Left ventricle myocardium superior (tissue), 1 donor: ENCODE data around the gene ZNF469. TPM values are rescaled to one million over a fixed set of nuclear protein-coding genes. Genes with fewer than 3 reads are reported as not detected.
A peak's percentile ranks its signal among the peaks of the same experiment; 100 is the strongest.

ENCODE experiments used
- ATAC-seq: fragments of 200-7000 bp; cut with Tn5 transposase; one replicate; pipeline ENCODE4 v1.9.1; 2020; ENCODE audit warnings: mild to moderate bottlenecking, moderate library complexity
- DNase-seq: peaks from one replicate; pipeline ENCODE4 v3.0.0-alpha.2; 2020
- intact Hi-C: fragments of 100-400 bp; cut with micrococcal nuclease; formaldehyde crosslinking; loops from one replicate; pipeline ENCODE4 v1.11.0; 2022
- total RNA-seq: library from RNA; stranded (reverse); fragmentation: NEBNext Ultra II Directional; extraction: Animal tissue kit (Norgen Biotek cat#: 25700); gene quantifications from one replicate; pipeline ENCODE4 v1.2.1, GENCODE V29; 2021
- donor health status: DM: no; HTN: yes; CAD: no; lungs with severe emphysema.

Gene ZNF469
- total RNA-seq, 1 donor from 2014 or later: 1.0 TPM

GRCh38 chr16:88373927-88374492, 8.7 kb upstream of the ZNF469 start:
- ATAC-seq (no peak), DNase-seq (peak; percentile 20)
- intact Hi-C loops: no loop called here

GRCh38 chr16:88374736-88375135, 8.0 kb upstream of the ZNF469 start:
- ATAC-seq (no peak), DNase-seq (peak; percentile 13)
- intact Hi-C loops: no loop called here

GRCh38 chr16:88375236-88375975, 7.4 kb upstream of the ZNF469 start:
- intact Hi-C loops: no loop called here
- ATAC-seq: no peak
- DNase-seq: peak; percentile 28

- intact Hi-C loops: no loop called here
- ATAC-seq: peak; percentile 19
- peak; percentile 28 for DNase-seq
These were observed 6.5 kb upstream of the ZNF469 start for GRCh38 chr16:88375996-88376834.

GRCh38 chr16:88376835-88377726, 5.7 kb upstream of the ZNF469 start:
- no peak for ATAC-seq
- intact Hi-C loops: no loop called here
- peak; percentile 19 for DNase-seq

GRCh38 chr16:88377961-88378360, 4.8 kb upstream of the ZNF469 start:
- intact Hi-C loops: no loop called here
- DNase-seq (peak; percentile 10), ATAC-seq (no peak)

- DNase-seq (peak; percentile 6), ATAC-seq (no peak)
- intact Hi-C loops: no loop called here
These were observed 4.4 kb upstream of the ZNF469 start for GRCh38 chr16:88378401-88378800.

- no peak for ATAC-seq
- intact Hi-C loops: no loop called here
These were observed 3.7 kb upstream of the ZNF469 start for GRCh38 chr16:88378836-88379693.

GRCh38 chr16:88379694-88380040, 3.1 kb upstream of the ZNF469 start:
- no peak for DNase-seq

More at GRCh38 chr16:88378836-88379693, 3.7 kb upstream of the ZNF469 start:
- peak; percentile 21 for DNase-seq

GRCh38 chr16:88380099-88380498, 2.7 kb upstream of the ZNF469 start:
- intact Hi-C loops: no loop called here
- ATAC-seq (no peak), DNase-seq (no peak)

More at GRCh38 chr16:88379694-88380040, 3.1 kb upstream of the ZNF469 start:
- intact Hi-C loops: no loop called here
- no peak for ATAC-seq

- intact Hi-C loops: no loop called here
- ATAC-seq: no peak
- no peak for DNase-seq
These were observed 2.1 kb upstream of the ZNF469 start for GRCh38 chr16:88380619-88381018.

- DNase-seq (peak; percentile 15), ATAC-seq (no peak)
These were observed 823 bp upstream of the ZNF469 start for GRCh38 chr16:88381820-88382451.

GRCh38 chr16:88383401-88384221, 852 bp downstream of the ZNF469 start:
- intact Hi-C loops: no loop called here
- DNase-seq (peak; percentile 65), ATAC-seq (peak; percentile 48)

More at GRCh38 chr16:88381820-88382451, 823 bp upstream of the ZNF469 start:
- intact Hi-C loops: no loop called here

- DNase-seq (peak; percentile 16), ATAC-seq (no peak)
- intact Hi-C loops: no loop called here
These were observed 1.7 kb downstream of the ZNF469 start for GRCh38 chr16:88384222-88385111.

- intact Hi-C loops: no loop called here
- no peak for DNase-seq
- ATAC-seq: no peak
These were observed 2.4 kb downstream of the ZNF469 start for GRCh38 chr16:88385112-88385594.
